Measurements from ENCODE around the gene PTPRM. TPM values are rescaled to one million over a fixed set of nuclear protein-coding genes. Genes with fewer than 3 reads are reported as not detected.

Gene PTPRM
- total and polyA plus RNA-seq, 2 of the 8 experiments (the other 6 are each of a cell fraction or from before 2014, with no cell fraction given) = 4.1 to 7.0 TPM

GRCh38 chr18:8333961-8334360 lies 766.8 kb downstream of the PTPRM start:
- Histone ChIP-seq H3K56ac (replicated peaks; ENCODE audit: insufficient read length, low read depth, low read length) (no peak overlapping the region), H4K5ac (ENCODE audit: insufficient read length, low read depth, low read length) (no peak overlapping the region), H2BK20ac (ENCODE audit: low read length) (no peak overlapping the region), H4K8ac (ENCODE audit: extremely low read depth, insufficient read depth, low read length) (no peak overlapping the region), H3K9ac (replicated peaks in 1 of 4; ENCODE audit: extremely low read depth in 1 of 4, low read depth in 3 of 4, low read length in 3 of 4) (no peak overlapping the region), H3K4me3 (ENCODE audit: extremely low read depth in 1 of 4, insufficient read depth in 2 of 4, low read depth in 3 of 4, low read length in 4 of 4) (no peak overlapping the region), H4K91ac (replicated peaks; ENCODE audit: insufficient read length, low read length) (no peak overlapping the region), H3K18ac (ENCODE audit: extremely low read depth, low read length) (no peak overlapping the region), H4K20me1 (replicated peaks in 1 of 2; ENCODE audit: control insufficient read depth in 1 of 2, insufficient read depth in 2 of 2, low read length in 2 of 2) (no peaks in the 10 kb centered on the region), H3K4me2 (ENCODE audit: insufficient read depth in 1 of 2, low read depth in 2 of 2, low read length in 2 of 2) (no peak overlapping the region), H3K4ac (replicated peaks; ENCODE audit: insufficient read length, low read depth, low read length) (no peak overlapping the region), H3K27ac (ENCODE audit: low read depth, low read length) (no peak overlapping the region), H2AK5ac (ENCODE audit: low read depth, low read length) (no peak overlapping the region), H3K27me3 (replicated peaks in 1 of 4; ENCODE audit: control insufficient read depth in 3 of 4, extremely low read depth in 1 of 4, insufficient read depth in 3 of 4, low read length in 3 of 4) (no peaks in the 10 kb centered on the region), H3K14ac (ENCODE audit: insufficient read length) (no peak overlapping the region), H2BK5ac (ENCODE audit: low read depth, low read length) (no peak overlapping the region), H2AFZ (ENCODE audit: low read length) (peak overlapping the region; percentile 17; the same call in 1 of the 2 replicates), H2BK15ac (ENCODE audit: low read length) (no peak overlapping the region), H3K36me3 (ENCODE audit: control insufficient read depth in 2 of 4, insufficient read depth in 4 of 4, low read length in 3 of 4) (no peaks in the 10 kb centered on the region), H3K79me2 (ENCODE audit: control insufficient read depth in 1 of 2, insufficient read depth in 2 of 2, low read length in 2 of 2) (no peaks in the 10 kb centered on the region), H3K79me1 (ENCODE audit: low read depth, low read length) (no peaks in the 10 kb centered on the region), H2BK12ac (ENCODE audit: low read depth, low read length) (no peak overlapping the region), H3K23ac (ENCODE audit: insufficient read length) (no peak overlapping the region), H3K4me1 (replicated peaks in 1 of 4; ENCODE audit: control insufficient read depth in 3 of 4, insufficient read depth in 4 of 4, low read length in 3 of 4) (no peaks in the 10 kb centered on the region; a peak in 1 of 7 replicates), H2BK120ac (replicated peaks; ENCODE audit: low read depth, low read length) (no peak overlapping the region), H3K23me2 (ENCODE audit: low read depth, low read length) (no peaks in the 10 kb centered on the region), H3K9me3 (ENCODE audit: insufficient read depth in 2 of 2, low read depth in 1 of 2, low read length in 1 of 2) (no peaks in the 10 kb centered on the region)
- WGBS, 2 experiments (ENCODE audit: extremely low coverage in 1 of 2, insufficient coverage in 1 of 2, insufficient read length in 1 of 2, insufficient replicate concordance in 2 of 2, low coverage in 1 of 2, low lambda C conversion rate in 2 of 2, missing lambda C conversion rate in 1 of 2) = 93% methylated on average over 1 of the region's 1 CpG; no CpG with 5 or more reads in 1 of the 2 experiments
- no peak for TF ChIP-seq BRCA1 (IDR thresholded peaks at IDR 0.05; ENCODE audit: low read depth, low read length)
- TF ChIP-seq SAP30 (IDR thresholded peaks at IDR 0.05; ENCODE audit: insufficient read depth, insufficient replicate concordance, low read length) = no peak
- TF ChIP-seq TCF12 (IDR thresholded peaks at IDR 0.05; ENCODE audit: low read depth, low read length) = no peak
- TF ChIP-seq EZH2 (IDR thresholded peaks at IDR 0.05; ENCODE audit: low read depth, low read length, severe bottlenecking) = no peak
- TF ChIP-seq GTF2F1 (IDR thresholded peaks at IDR 0.05; ENCODE audit: borderline replicate concordance, low read depth, low read length) = no peak
- no peak for TF ChIP-seq KDM1A (IDR thresholded peaks at IDR 0.05; ENCODE audit: borderline replicate concordance, low read length)
- TF ChIP-seq TEAD4 (IDR thresholded peaks at IDR 0.05; ENCODE audit: low read depth, low read length) = 0 out of 2 replicates have a peak, but pooled peaks have one; percentile 16
- no peak for TF ChIP-seq CREB1 (IDR thresholded peaks at IDR 0.05)
- FAIRE-seq (no peak), DNase-seq (ENCODE audit: low read depth in 1 of 2, low spot score in 2 of 2) (no peak)
- POLR2A ChIA-PET (ENCODE audit: partially characterized antibody) = no interaction called here
- CTCF ChIA-PET (ENCODE audit: partially characterized antibody) = interaction anchor here (1.6 to 3.4 kb wide), 2 partner anchors 10 to 14 kb away, joined by 4 to 13 read pairs; no protein-coding TSS in a partner anchor
